RPMI7951 (cell line): ENCODE measurements around the gene ARL6IP6. TPM values are rescaled to one million over a fixed set of nuclear protein-coding genes. Genes with fewer than 3 reads are reported as not detected.
A peak's percentile ranks its signal among the peaks of the same experiment; 100 is the strongest.

ENCODE experiments used
- DNase-seq: peaks from one replicate; pipeline ENCODE4 v3.0.0-alpha.2; 2012; ENCODE audit warnings: low read depth
- total RNA-seq: library from RNA; depleted of rRNA; stranded (reverse); fragments of >200 nt; shearing (Covaris generic); gene quantifications from 2 replicates; pipeline ENCODE4 v1.2.3, GENCODE V29; 2014; rRNA removed

ARL6IP6 gene
- 86.2 and 92.3 TPM in 2 replicates for total RNA-seq

DNA sequence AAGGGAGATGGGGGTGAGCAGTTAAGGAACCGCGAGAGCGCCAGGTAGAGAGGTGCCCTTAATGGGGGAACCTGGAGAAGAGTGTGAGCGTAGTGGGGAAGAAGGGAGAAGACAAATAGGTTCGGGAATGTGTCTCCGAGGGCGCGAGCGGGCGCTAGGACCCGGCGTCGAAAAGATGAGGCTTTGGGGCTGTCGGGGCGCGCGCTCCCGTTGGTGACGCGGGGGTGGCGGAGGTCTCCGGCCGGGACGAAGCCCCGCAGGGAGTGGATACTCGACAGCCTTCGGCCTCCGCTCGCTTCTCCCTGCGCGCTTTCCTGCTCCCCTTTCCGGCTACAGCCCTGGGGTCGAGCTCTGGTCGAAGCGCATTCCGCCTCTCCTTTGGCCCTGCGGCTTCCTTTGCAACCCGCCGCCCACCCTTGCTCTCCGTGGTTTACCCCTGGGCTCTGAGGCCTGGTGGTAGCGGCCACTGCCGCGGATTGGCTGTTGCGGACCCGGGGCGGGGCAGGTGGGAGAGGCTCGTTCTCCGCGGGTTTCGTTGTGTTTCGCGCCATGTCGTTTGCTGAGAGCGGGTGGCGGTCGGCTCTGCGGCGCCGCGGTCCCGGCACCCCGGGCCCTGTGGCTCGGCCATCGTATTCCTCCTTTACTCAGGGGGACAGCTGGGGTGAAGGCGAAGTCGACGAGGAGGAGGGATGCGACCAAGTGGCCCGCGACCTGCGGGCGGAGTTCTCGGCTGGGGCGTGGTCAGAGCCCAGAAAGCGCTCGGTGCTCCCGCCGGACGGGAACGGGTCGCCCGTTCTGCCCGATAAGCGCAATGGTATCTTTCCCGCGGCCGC is at the start of gene ARL6IP6:
TSS of gene ARL6IP6 (plus strand) at position 545 of the 833 bp plus-strand sequence. CDS start at position 550, 5 bp downstream.
- peak; percentile 93 for DNase-seq

DNA sequence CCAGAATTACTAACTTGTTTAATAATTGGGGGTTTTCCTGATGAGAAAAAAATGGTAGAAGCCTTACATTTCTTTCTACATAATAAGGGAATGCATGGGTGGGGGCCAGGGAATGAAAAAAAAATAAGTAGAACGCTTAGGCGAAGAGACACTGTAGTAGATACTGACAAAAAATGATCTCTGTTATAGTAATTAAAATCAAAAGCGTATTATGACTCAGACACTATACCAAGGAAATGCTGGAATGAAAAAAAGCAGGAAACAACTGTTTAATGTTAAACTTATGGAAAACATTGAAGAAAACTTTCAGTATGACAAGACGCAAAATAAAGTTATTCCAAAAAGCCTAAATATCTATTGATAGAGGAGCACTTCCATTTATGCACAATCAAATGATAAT is 44.1 kb upstream of the ARL6IP6 start:
- DNase-seq = no peak

DNA sequence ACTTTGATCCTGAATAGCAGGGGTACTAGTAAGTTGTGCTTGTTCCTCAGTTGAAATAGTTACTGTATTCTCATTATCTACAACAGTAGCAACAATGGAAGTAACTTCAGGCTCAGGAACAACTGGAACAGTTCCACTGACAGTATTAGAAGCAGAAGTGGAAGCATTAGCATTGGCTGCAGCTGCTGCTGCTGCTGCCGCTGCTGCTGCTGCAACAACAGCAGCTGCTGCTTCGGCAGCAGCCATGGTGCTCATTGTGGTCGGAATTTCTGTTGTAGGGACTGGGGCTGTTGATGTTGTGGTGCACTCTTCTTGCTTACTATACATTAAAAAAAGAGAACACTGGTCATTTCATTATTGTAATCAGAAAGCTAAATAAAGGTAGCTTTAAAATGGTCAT is 42.0 kb upstream of the ARL6IP6 start:
- no peak for DNase-seq

DNA sequence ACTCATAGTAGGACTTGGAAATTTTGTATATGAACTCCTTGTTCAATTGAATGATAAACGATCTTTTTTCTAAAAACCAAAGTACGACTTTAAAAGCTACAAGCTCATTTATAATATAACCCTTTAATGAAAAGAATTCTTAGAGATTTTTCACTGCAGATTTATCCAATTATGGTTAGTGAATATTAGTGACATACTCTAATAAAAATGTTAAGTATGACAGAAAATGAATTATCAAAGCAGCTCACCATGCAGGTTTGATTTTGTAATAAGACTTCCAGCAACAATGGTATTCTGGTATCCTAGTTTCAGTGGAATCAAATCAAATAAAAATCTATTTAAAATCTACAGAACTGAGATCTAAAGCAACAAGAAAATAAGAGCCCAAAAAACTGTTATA is 39.6 kb upstream of the ARL6IP6 start:
- DNase-seq = no peak

DNA sequence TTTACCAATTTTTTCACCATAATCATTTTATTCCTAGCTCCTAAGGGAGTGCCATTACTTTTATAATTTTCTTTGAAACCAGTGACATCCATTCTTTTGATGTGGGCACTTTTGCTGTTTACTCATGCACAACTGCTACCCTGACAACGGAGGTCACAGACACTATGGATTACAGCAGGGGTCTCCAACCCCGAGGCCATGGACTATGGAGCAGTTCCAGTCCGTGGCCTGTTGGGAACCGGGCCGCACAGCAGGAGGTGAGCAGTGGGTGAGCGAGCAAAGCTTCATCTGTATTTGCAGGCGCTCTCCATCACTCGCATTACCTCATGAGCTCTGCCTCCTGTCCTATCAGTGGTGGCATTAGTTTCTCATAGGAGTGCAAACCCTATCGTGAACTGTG is 35.8 kb upstream of the ARL6IP6 start:
- DNase-seq = no peak

DNA sequence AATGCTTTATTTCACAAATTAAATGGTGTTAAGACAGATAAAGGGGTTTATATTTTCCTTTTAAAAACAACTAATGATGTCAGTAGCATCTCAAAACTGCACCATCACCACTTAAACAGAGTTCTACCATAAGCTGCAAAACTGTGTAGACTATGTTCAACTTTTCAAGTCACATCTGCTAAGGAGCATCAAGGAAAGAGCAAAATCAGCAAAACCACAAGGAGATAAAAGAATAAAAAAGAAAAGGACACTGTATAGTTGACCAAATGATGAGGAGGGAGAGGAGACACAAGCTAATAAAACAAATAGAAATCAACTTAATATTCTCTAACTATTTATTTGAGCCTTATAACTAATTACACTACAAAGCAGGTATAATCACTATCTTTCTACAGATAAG is 35.0 kb upstream of the ARL6IP6 start:
- DNase-seq = no peak

DNA sequence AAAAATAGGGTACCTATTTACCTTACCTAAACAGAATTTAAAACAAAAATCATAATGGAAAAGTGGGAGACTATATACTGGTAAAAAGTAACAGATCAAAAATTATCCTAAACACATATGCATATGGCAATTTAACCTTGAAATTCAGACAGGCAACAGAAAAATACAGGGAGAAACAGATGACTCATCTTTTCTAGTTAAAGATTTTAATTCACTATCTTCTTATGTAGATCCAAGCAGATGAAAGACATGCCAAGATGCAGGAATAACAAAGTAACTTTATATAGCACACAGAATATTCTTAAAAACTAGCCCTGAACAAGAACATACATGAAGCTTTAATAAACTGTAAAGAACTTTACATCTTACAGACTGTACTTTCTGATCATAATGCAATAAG is 32.1 kb upstream of the ARL6IP6 start:
- no peak for DNase-seq

DNA sequence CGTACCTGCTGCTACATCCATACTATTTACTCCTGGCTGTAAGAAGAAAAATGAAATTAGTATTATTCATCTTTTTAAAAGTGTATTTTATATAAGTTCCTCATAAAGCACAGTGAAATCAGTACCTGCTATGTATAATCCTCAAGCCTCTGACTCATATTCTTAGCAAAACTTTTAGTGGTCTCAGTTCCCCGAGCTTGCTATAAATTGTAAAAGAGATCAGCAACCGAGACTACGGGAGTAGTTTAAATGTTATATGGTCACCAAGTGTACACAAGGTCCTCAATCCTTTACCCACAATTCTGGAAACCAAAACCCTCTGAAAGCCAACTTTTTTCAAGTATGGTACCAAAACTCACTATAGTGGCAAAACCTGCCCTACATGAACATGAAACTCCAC is 25.4 kb upstream of the ARL6IP6 start:
- DNase-seq = no peak

DNA sequence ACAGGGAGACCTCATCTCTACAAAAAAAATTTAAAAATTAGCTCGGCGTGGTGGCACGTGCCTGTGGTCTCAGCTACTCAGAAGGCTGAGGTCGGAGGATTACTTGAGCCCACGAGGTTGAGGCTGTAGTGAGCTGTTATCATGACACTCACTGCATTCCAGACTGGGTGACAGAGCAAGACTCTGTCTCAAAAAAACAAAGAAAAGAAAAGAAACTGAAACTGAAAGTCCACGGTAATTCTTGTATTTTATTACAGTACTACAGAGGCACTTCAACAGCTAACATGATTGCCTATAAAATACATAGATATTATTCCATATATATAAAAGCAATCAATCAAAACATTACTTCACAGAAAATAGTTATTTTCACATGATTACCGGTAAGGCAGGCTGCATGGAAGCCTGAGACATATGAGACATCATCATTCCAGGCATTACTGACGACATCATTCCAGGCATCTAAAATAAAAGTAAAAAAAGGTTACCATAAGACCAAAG is 24.2 kb upstream of the ARL6IP6 start:
- peak; percentile 79 for DNase-seq

DNA sequence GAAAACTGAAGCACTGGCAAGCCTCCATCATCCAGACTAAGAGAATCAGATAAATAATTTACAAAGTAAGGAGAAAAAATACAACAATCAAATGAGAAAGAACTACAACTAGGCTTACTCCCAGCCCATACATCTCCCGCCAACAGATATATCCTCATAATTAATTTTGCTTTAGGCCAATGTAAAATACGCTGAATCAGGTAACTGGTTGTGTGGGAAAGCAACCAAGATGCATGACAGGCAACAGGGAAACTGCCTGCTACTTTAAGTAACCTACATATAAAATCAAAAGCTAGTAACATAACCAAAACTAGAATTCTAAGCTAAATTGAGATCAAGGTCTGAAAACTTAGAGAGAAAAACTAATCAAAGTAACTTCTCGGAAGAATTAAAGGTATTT is 22.7 kb upstream of the ARL6IP6 start:
- no peak for DNase-seq

DNA sequence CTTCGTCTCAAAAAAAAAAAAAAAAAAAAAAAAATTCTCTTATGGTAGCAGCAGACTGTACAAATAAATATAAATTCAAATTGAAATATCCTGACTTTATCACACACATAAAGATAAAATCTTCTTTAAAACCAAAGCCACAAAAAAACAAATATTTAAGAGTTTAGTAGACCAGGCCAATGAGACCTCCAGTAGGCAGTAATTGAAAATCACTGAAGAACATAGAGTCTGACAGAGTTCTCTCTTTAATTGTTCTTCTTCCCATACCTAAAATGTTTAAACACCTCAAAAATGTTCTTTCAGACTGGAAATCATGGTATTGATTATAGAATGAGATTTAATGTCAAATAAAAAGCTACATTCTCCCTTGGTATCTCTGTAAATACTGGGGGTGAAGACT is 21.9 kb upstream of the ARL6IP6 start:
- DNase-seq = no peak

DNA sequence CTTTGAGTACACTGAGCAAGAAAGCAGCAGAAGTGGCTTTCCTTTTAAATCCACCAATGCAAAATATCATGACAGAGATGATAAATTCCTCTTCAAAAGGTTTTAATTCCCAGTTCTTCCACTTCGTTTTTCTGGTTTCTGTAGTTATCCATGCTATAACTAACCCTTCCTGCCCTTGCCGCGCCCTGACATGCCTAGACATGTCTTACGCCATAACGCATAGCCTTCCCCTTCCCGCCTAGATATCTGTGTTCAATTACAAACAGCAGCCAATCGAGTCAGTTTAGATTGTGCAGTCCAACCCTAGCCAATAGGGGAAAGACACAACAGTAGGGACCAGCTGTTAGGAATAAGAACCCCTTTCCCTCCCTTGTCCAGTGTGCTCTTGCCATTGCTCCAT is 17.2 kb upstream of the ARL6IP6 start:
- DNase-seq = no peak

DNA sequence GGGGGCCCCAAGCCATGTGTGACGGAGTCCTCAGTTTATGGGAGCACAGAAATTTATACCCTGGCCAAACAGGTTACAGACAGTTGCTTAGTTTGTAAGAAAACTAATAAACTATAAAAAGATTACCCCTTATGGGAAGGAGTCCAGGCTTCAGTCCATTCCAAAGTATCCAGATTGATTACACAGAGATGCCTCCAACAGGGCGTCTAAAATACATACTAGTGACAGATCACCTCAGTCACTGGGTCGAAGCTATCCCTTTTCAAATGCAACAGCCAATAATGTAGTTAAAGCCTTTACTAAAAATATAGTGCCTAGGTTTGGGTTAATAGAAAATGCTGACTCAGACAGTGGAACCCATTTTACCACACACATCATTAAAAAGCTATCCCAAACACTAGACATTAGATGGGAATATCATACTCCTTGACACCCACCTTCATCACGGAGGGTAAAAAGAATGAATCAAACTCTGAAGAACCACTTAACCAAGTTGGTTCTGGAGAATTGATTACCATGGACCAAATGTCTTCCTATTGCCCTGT is 11.9 kb upstream of the ARL6IP6 start:
- no peak for DNase-seq

DNA sequence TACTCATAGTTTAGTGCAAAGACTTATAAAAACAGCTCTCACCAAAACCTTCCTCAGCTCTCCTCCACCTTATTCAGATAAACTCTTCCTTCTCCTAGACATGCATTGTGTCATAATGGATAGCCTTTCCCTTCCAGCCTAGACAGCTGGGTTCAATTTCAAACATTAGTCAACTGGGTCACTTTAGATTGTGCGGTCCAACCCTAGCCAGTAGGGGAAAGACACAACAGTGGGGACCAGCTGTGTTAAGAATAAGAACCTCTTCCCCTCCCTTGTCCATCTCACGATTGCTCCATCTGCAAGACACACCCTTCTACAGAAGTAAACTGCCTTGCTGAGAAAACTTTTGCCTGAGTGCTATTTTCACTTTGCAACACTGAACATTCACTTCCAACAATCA is 9.7 kb upstream of the ARL6IP6 start:
- no peak for DNase-seq

DNA sequence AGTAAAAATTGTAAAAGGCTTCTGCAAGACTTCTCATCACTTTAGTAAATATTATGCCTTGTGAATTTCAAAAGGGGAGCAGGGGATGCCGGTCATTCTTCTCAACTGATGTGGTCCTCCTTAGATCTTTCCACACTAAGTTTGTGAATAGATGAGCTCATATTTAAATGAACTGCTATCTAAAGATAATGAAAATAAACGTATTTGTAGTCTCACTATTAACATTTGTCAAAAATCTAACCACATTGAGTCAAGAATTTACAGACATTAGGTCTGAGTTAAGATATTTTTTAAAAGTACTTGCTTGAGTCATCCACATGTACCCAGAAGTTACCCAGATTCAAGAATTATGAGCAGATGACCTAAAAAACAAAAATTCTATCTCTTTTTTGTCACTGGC is 7.7 kb upstream of the ARL6IP6 start:
- no peak for DNase-seq

DNA sequence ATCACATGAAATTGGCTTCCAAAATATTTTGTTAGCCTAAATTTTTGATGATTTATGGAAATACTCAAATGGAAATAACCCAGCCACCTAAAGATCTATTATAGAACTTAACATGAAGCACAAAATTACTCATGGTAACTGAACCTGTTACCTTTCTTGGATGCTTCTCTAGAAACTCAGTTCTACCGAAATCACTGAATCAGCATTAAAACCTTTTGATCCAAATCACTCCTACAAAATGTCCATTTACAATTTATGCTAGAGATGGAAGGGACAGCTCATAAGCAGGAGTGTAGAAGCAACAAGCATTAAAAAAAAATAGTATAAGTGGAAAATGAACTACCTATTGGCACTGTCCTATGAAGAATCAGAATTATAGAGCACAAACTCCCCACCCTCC is 3.3 kb upstream of the ARL6IP6 start:
- no peak for DNase-seq

DNA sequence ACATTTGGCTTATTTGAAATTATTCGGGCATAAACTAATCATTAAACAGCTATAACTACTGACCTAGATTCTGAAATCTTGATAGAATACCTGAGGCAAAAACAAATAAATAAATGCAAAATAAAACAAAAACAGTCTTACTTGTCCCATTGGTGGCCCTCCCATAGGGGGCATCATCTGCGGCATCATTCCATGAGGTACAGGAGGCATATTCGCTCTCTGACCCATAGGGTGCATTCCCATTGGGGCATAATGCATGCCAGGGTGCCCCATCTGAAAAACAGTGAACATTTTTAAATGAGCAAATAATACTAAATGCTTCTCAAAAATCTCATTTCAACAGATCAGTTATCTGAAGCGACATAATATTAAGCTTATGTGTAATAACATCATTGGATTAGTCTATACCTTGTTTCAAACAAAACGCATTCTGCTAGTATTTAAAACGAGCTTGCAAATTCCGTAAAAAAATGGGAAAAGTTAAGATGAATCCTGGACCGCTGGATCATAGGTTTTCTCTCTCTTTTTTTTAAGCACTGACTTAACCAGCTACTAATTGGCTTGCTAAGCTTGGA is 2.5 kb upstream of the ARL6IP6 start:
- DNase-seq = peak; percentile 37

DNA sequence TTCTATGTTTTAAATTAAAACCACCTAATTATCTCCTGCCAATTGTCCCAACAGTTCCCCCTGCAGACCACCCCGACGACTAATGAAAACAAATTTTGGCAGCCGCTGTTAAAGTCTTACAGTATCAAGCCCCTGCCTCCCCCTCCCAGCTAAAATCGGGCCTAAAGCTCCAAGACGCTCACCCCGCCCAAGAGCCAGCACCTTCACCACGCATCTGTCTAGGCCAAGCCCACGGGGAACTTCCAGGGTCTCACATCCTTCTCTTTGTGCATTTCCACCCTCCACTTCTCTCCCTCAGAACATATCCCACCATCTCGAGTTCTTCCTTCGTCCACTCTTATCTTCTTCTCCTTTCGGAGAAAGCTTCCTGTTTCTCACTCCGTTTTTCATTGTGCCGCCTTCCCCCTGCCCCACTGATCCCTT is 1.6 kb upstream of the ARL6IP6 start:
- peak; percentile 20 for DNase-seq

DNA sequence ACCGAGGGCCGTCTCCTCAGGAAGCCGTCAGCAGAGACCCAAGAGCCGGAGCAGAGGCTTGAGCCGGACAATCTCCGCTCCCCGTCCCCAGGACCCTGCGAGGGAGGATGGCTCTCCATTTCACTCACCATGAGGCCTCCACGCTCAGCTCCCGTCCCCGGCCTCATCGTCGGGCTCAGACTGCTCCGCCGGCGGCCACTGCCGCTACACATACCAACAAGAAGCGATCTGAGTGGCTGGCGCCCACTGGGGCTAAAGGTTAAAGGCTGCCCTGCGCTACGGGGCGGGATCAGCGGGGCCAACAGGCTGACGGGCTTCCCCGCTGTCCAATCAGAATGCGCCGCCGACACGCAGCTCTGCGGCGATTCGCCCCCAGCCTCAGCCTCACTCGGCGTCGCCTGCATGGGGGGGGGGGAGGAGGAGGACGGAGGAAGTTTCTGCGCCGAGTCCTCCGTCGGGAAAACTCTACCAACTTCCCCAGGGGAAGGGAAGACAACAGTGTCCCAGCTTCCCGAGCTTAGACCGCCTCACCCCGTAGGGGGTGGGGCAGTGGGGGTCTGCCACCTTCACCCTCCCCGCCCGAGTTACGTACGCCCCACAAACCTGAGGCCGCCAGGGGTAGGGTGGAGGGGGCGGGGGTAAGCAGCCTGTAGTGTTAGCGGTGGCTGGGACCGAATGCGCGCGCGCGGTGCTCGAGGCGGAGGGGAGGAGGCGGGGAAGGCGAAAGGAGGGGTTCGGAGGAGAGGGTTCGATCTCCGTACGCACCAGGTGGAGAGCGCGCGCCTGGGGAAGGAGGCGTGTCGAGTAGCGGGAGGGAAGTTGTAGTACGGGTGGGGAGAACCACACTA is 968 bp upstream of the ARL6IP6 start, which contains the start of gene PRPF40A:
TSS of gene PRPF40A (minus strand) at position 234 of the 848 bp plus-strand sequence. CDS start at position 212, 22 bp downstream.
- peak; percentile 98 for DNase-seq

DNA sequence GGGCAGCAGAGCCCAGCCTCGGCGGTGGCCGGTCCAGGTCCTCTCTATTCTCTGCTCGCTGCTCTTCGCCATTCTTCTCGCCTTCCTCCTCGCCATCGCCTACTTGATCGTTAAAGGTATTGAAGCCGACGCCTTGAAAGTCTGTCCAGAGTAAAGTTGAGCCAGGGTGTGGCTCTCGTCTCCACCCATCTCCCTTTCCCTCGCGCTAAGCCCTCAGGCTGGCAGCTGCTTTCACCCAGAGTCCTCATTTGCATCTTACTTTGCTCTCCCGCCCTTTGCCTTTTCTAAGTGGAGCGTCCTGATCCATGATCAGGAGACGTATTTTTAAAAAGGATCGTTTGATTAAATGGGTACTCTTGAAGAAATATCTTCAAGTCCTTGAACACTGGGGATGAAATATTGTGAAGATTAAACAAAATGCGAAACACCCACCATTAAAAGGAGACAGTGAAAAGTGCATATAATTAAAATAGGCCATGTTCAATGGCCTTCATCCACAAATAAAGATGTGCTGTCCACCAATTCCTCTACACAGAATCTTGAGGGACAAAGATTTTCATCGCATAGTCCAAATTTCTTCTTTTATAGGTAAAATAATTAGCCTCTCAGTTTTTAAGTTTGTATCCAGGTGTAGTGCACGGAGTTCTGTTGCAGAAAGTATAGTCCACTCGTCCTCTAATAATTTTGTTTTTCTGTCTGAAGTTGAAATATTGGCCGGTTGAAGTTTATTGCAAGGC is 657 bp downstream of the ARL6IP6 start:
- DNase-seq = peak; percentile 86

DNA sequence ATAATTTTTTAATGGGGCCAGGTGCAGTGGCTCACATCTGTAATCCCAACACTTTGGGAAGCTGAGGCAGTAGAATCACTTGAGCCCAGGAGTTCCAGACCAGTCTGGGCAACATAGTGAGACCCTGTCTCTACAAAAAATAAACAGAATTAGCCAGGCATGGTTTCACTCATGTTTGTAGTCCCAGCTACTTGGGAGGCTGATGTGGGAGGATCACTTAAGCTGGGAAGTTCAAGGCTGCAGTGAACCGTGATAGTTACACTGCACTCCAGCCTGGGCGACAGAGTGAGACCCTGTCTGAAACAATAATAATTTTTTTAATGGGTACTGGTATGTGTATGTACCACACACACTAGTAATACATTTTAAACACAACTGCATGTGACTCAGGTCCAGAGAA is 2.4 kb downstream of the ARL6IP6 start:
- no peak for DNase-seq
